Urothelium cell line (cell line): ENCODE results near the gene TMPO.
A peak's percentile ranks its signal among the peaks of the same experiment; 100 is the strongest.
"Not testable (repeated sequence)": the region's sequence is repeated elsewhere in the genome, so short reads cannot be mapped to it uniquely, and the experiment has no call there.

Experiments used
- DNase-seq: peaks from one replicate; pipeline ENCODE4 v3.0.0; 2011; ENCODE audit warnings: low spot score, mixed read lengths
- FAIRE-seq: peaks from 2 replicates; lab custom pipeline; 2011; peaks lifted over from hg19 to GRCh38; lab: Jason Lieb, UNC

The TMPO gene, protein sequence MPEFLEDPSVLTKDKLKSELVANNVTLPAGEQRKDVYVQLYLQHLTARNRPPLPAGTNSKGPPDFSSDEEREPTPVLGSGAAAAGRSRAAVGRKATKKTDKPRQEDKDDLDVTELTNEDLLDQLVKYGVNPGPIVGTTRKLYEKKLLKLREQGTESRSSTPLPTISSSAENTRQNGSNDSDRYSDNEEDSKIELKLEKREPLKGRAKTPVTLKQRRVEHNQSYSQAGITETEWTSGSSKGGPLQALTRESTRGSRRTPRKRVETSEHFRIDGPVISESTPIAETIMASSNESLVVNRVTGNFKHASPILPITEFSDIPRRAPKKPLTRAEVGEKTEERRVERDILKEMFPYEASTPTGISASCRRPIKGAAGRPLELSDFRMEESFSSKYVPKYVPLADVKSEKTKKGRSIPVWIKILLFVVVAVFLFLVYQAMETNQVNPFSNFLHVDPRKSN

DNA sequence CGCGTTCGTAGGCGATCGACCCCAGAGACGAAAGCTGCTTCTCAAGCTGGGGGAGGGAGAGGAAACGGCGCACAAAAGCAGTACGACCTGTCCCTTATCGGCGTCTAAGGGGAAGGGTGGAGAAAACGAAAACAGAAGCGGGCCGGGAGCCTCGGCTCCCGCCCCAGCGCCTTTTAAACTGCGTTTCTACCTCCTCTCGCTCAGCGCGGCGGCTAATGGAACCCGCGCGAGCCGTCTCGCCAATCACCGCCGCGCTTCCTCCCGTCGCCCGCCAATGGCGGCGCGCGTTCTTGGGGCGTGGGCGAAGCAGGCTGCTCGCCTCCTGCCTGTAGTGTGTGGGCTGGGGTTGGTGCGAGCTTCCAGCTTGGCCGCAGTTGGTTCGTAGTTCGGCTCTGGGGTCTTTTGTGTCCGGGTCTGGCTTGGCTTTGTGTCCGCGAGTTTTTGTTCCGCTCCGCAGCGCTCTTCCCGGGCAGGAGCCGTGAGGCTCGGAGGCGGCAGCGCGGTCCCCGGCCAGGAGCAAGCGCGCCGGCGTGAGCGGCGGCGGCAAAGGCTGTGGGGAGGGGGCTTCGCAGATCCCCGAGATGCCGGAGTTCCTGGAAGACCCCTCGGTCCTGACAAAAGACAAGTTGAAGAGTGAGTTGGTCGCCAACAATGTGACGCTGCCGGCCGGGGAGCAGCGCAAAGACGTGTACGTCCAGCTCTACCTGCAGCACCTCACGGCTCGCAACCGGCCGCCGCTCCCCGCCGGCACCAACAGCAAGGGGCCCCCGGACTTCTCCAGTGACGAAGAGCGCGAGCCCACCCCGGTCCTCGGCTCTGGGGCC lies at the start of gene TMPO:
TSS of gene TMPO (plus strand) at position 304 of the 824 bp plus-strand sequence. CDS start at position 582, 278 bp downstream.
- FAIRE-seq (no peak), DNase-seq (peak; percentile 89)

GRCh38 chr12:98465950-98466602 lies 49.3 kb upstream of the TMPO start:
- DNase-seq (no peak), FAIRE-seq (no peak)

- DNase-seq (no peak), FAIRE-seq (no peak)
Observed at GRCh38 chr12:98466640-98467400, 48.6 kb upstream of the TMPO start.

DNA sequence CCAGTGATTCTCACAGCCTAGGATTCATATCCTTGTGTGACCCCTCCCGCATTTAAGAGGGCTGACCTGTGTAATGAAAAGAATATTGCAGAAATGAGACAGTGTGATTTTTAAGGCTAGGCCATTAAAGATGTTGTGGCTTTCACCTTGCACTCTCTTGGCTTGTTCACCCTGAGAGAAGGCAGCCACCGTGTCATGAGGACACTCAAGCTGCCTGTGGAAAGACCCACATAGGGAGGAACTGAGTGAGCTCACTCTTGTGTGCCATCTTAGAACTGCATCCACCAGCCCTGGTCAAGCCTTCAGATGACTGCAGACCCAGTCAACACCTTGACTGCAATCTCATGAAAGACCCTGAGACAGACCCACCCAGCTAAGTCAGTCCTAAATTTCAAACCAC lies 46.3 kb upstream of the TMPO start:
- FAIRE-seq (no peak), DNase-seq (no peak)

DNA sequence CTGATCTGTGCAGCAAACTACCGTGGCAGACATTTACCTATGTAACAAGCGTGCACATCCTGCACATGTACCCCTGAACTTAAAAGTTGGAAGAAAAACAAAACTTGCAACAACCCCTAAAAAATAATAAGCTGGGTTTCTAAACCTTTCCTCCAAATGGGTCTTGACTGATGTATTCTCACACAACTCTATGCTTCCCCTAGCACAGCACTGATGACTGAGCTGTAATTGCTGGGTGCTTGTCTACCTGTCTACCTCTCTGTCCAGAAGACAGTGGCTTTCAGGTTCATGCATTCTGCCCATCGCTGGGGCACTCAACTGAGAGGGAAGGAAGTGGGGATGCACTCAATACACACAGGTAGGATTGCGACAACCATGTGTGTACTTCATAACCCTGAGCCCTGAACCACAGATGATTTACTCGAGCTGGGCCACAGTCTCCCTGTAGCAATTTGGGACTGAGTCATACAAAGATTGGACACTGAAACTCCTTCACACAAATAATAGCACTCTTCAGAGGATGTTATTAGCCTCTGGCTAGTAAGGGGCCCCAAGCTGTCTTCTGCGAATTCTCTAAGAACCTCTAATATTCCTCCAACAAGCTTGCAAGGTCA lies 44.8 kb upstream of the TMPO start:
- FAIRE-seq = no peak
- no peak for DNase-seq

- DNase-seq = no peak
- no peak for FAIRE-seq
Observed at GRCh38 chr12:98471085-98471484, 44.3 kb upstream of the TMPO start.

GRCh38 chr12:98475565-98475908 lies 39.9 kb upstream of the TMPO start:
- FAIRE-seq = no peak
- DNase-seq = no peak

GRCh38 chr12:98478606-98479005 lies 36.8 kb upstream of the TMPO start:
- DNase-seq (no peak), FAIRE-seq (no peak)

DNA sequence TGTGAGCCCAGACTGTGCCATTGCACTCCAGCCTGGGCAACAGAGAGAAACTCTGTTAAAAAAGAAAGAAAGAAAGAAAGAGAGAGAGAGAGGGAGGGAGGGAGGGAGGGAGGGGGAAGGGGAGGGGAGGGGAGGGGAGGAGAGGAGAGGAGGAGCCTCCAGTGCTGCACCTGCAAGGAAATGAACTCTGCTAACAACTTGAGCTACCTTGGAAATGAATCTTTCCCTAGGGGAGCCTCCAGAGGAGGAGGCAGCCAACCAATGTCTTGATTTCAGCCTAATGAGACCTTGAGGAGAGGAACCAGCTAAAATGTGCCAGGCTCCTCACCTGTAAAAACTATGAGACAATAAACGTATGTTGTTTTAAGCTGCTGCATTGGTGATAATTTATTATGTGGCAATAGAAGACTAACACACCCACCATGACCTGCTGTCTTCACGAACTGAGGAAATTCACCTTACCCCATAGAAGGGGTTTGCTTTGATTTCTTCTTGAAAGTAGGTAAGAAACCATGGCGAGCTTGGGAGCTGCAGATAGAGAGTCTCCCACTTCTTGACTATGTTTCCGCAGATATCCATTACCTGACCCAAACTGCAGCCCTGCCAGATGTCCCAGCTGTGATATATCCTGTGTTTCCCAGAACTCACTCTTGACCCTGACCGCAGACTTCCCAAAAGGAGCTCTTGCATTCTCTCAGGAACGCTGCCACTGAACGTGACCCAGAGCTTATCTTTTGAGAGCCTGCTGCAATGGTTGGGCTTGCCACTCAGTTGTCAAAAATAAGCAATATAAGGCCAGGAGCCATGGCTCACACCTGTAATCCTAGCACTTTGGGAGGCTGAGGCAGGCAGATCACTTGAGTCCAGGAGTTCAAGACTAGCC lies 31.5 kb upstream of the TMPO start:
- no peak for DNase-seq
- FAIRE-seq = no peak

DNA sequence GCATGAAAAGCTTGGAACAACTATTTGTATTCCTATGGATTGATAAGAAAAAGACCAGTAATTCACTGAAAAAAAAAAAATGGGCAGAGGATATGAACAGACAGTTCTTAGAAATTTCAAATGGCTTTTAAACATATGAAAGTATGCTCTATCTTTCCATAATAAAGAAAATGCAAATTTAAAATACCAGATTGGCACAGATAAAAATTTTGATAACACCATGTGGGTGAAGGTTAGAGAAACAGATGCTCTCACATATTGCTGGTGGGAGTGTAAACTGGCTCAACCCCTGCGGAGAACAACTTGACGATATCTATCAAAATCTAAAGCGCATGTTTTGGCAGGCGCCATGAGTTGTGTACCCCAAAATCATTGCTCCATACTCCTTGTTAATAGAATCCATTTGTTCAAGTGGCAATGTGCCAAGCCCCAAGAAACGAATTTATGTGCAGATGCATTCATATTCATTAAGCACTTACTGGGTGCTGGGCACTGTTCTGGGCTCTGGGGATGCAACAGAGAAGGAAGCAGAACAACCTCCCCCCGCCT lies 29.5 kb upstream of the TMPO start:
- DNase-seq (no peak), FAIRE-seq (no peak)

DNA sequence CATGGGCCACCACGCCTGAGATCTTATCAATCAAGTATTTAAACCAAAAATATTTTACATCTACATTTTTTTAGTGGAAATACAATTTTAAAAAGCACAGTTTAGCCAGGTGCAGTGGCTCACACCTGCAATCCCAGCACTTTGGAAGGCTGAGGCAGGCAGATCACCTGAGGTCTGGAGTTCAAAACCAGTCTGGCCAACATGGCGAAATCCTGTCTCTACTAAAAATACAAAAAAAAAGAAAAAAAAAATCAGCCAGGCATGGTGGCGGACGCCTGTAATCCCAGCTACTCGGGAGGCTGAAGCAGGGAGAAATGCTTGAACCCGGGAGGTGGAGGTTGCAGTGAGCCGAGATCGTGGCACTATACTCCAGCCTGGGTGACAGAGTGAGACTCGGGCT lies 27.0 kb upstream of the TMPO start:
- FAIRE-seq = not testable (repeated sequence)

GRCh38 chr12:98489176-98489575 lies 26.2 kb upstream of the TMPO start:
- no peak for FAIRE-seq

More for the DNA sequence above, 27.0 kb upstream of the TMPO start:
- DNase-seq = not testable (repeated sequence)

GRCh38 chr12:98490501-98491453 lies 24.6 kb upstream of the TMPO start:
- FAIRE-seq (no peak), DNase-seq (peak; percentile 67)

More at GRCh38 chr12:98489176-98489575, 26.2 kb upstream of the TMPO start:
- no peak for DNase-seq

GRCh38 chr12:98492580-98493140 lies 22.7 kb upstream of the TMPO start:
- DNase-seq (no peak), FAIRE-seq (no peak)

- FAIRE-seq, DNase-seq: not testable (repeated sequence)
Observed at GRCh38 chr12:98501266-98501629, 14.1 kb upstream of the TMPO start.

DNA sequence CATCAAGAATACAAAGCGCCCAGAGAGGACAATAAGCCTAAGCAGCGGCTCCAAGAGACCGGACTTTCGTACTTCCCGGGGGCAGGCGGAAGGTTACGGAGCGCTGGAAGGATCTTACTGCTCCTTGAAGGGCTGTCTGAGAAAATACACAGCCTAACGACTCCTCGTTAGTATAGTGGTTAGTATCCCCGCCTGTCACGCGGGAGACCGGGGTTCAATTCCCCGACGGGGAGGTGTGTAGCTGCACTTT lies 12.1 kb upstream of the TMPO start:
- no peak for FAIRE-seq
- DNase-seq = peak; percentile 56

DNA sequence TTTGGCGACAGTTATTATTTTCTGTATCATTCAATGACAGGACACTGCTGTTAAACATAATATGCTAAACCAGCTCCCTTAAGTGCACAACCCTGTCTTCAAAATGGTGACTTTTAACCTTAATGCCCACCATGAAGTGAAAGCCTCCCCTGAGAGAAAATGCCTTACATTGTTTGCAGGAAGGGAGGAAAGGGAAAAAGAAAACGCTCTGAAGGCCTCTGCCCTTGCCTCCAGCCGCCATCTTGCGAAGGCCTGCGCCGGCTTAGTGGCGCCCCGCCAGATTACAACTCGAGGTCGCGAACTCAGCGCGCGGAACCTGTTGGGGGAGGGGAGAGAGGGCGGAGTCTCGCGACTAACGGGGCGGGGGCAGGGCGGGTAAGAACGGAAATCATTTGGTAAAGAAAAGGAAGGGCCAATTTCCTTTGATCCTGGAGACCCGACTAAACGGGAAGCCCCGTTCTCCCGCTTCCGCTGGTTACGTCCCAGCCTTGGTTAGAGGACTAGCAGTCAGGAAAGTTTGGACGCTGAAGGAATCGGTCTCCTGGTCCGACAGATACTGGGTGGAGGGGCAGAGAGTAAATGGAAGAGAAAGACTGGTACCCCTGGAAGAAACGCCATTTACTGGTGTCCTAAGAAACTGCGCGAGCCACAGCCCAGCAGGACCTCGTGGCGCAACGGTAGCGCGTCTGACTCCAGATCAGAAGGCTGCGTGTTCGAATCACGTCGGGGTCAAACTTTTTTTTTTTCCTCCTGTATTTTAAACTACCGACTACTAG lies 11.6 kb upstream of the TMPO start:
- no peak for FAIRE-seq
- DNase-seq = peak; percentile 69
